Cardiac septum (tissue), 1 donor: ENCODE measurements around the gene LRBA. TPM values are rescaled to one million over a fixed set of nuclear protein-coding genes. Genes with fewer than 3 reads are reported as not detected.
"Not testable (repeated sequence)": the region's sequence is repeated elsewhere in the genome, so short reads cannot be mapped to it uniquely, and the experiment has no call there.

Experiments used
- DNase-seq: peaks from one replicate; pipeline ENCODE4 v3.0.0-alpha.2; 2020; ENCODE audit warnings: low spot score
- intact Hi-C: fragments of 100-400 bp; cut with DNase I; formaldehyde crosslinking; loops from one replicate; pipeline ENCODE4 v1.14.0; 2022
- total RNA-seq: library from RNA; stranded (reverse); fragmentation: NEBNext Ultra II Directional; extraction: Animal tissue kit (Norgen Biotek cat#: 25700); gene quantifications from one replicate; pipeline ENCODE4 v1.2.1, GENCODE V29; 2021
- donor health status: DM: no; HTN: no; CAD: no.

LRBA gene
- total RNA-seq, 1 donor from 2014 or later: 22.7 TPM

GRCh38 chr4:151021637-151022334 lies 6.7 kb upstream of the LRBA start:
- intact Hi-C loops: no loop called here
- DNase-seq: no peak

- DNase-seq: peak; percentile 86
- intact Hi-C loops: loop anchor here (1.0 kb wide), 1 partner anchor 84 kb away; the partner anchor contains the start of gene RPS3A
Observed at GRCh38 chr4:151015459-151016347, 619 bp upstream of the LRBA start.

GRCh38 chr4:151013944-151014343 lies 1.1 kb downstream of the LRBA start:
- DNase-seq: no peak
- intact Hi-C loops: no loop called here

- DNase-seq: no peak
- intact Hi-C loops: no loop called here
Observed at GRCh38 chr4:151013491-151013890, 1.6 kb downstream of the LRBA start.

GRCh38 chr4:151012820-151013219 lies 2.3 kb downstream of the LRBA start:
- intact Hi-C loops: no loop called here
- no peak for DNase-seq

- intact Hi-C loops: no loop called here
- no peak for DNase-seq
Observed at GRCh38 chr4:151012376-151012775, 2.7 kb downstream of the LRBA start.

GRCh38 chr4:151004222-151004621 lies 10.9 kb downstream of the LRBA start:
- intact Hi-C loops: no loop called here
- DNase-seq: no peak

GRCh38 chr4:151000747-151001429 lies 14.2 kb downstream of the LRBA start:
- intact Hi-C loops: no loop called here
- DNase-seq: no peak

- no peak for DNase-seq
- intact Hi-C loops: no loop called here
Observed at GRCh38 chr4:150999086-150999485, 16.0 kb downstream of the LRBA start.

GRCh38 chr4:150997141-150997540 lies 17.9 kb downstream of the LRBA start:
- no peak for DNase-seq
- intact Hi-C loops: no loop called here

- intact Hi-C loops: no loop called here
- DNase-seq: no peak
Observed at GRCh38 chr4:150994721-150995120, 20.4 kb downstream of the LRBA start.

GRCh38 chr4:150993577-150993976 lies 21.5 kb downstream of the LRBA start:
- intact Hi-C loops, DNase-seq: not testable (repeated sequence)

- intact Hi-C loops: no loop called here
- no peak for DNase-seq
Observed at GRCh38 chr4:150990993-150991392, 24.1 kb downstream of the LRBA start.

GRCh38 chr4:150990250-150990649 lies 24.8 kb downstream of the LRBA start:
- intact Hi-C loops: no loop called here
- no peak for DNase-seq

- DNase-seq: no peak
- intact Hi-C loops: no loop called here
Observed at GRCh38 chr4:150988238-150988637, 26.8 kb downstream of the LRBA start.

- intact Hi-C loops: no loop called here
- no peak for DNase-seq
Observed at GRCh38 chr4:150987204-150987603, 27.9 kb downstream of the LRBA start.

- intact Hi-C loops: no loop called here
- no peak for DNase-seq
Observed at GRCh38 chr4:150986085-150986484, 29.0 kb downstream of the LRBA start.

- no peak for DNase-seq
- intact Hi-C loops: no loop called here
Observed at GRCh38 chr4:150983851-150984250, 31.2 kb downstream of the LRBA start.

GRCh38 chr4:150982557-150983233 lies 32.4 kb downstream of the LRBA start:
- no peak for DNase-seq
- intact Hi-C loops: no loop called here
